Adrenal gland (tissue), 12 donors: Measurements from ENCODE around the gene FLRT1. TPM values are rescaled to one million over a fixed set of nuclear protein-coding genes. Genes with fewer than 3 reads are reported as not detected.

Source experiments
- DNase-seq, 7 donors: peaks; one replicate each; pipeline ENCODE4 v3.0.0-alpha.2; 2019 to 2020
- H3K27ac ChIP-seq, 5 donors: fragments of 200-600 bp; sonication (generic) in 4 of 5; 1 replicate in 3 of 5; 2 replicates in 2 of 5; pipeline versions ENCODE4 v1.5.1 to v1.8.0; 2016 to 2020; ENCODE audit warnings: mild to moderate bottlenecking in 1 of 5
- H3K27me3 ChIP-seq: fragments of 200-600 bp; 2 replicates; pipeline ENCODE4 v1.8.0; 2021
- H3K36me3 ChIP-seq, 2 donors: fragments of 200-600 bp; replicated peaks in 1 of 2; 1 replicate in 1 of 2; 2 replicates in 1 of 2; pipeline versions ENCODE4 v1.5.1 to v1.8.0; 2018 to 2022
- H3K4me1 ChIP-seq, 2 donors: fragments of 200-600 bp; replicated peaks in 1 of 2; 1 replicate in 1 of 2; 2 replicates in 1 of 2; pipeline versions ENCODE4 v1.5.1 to v1.8.0; 2018 to 2021
- H3K4me3 ChIP-seq, 4 donors: fragments of 200-600 bp; sonication (generic) in 3 of 4; one replicate each; pipeline ENCODE4 v1.5.1; 2016 to 2018
- H3K9me3 ChIP-seq, 3 donors: fragments of 200-600 bp; sonication (generic) in 1 of 3; replicated peaks in 1 of 3; 1 replicate in 2 of 3; 2 replicates in 1 of 3; pipeline versions ENCODE4 v1.5.1 to v1.8.0; 2016 to 2021
- CTCF ChIP-seq, 6 experiments: fragments of 450-650 bp in 4 of 6; fragments of 200-600 bp in 2 of 6; sonication (generic) in 1 of 6; IDR thresholded peaks; 1 replicate in 5 of 6; 2 replicates in 1 of 6; pipeline versions ENCODE4 v1.5.1 to v1.8.0; 2016 to 2021; ENCODE audit warnings: antibody characterized with exemption in 6 of 6, mild to moderate bottlenecking in 2 of 6, moderate library complexity in 1 of 6
- POLR2A ChIP-seq, 2 donors: fragments of 450-650 bp; IDR thresholded peaks; one replicate each; pipeline ENCODE4 v1.6.1; 2017; ENCODE audit warnings: antibody characterized with exemption in 2 of 2, mild to moderate bottlenecking in 2 of 2, moderate library complexity in 1 of 2
- WGBS, 4 donors: extraction: QIAGEN DNeasy Blood & Tissue Kit in 2 of 4; methylation state at CpG; one replicate each; pipeline versions ENCODE4 v1.1.5 to v1.1.7; 2013 to 2017; 5-methylcytosine and 5-hydroxymethylcytosine counted together
- intact Hi-C, 2 donors: fragments of 100-400 bp; cut with DNase I; formaldehyde crosslinking; loops; one replicate each; pipeline versions ENCODE4 v1.14.1 to v1.15.0; 2022 to 2023
- polyA plus RNA-seq, 3 donors: library from polyadenylated mRNA; stranded (reverse); fragments of 200-250 nt in 2 of 3; fragments of 350-450 nt in 1 of 3; fragmentation: Illumina TruSeq in 1 of 3; extraction: RNeasy Lipid Tissue Mini Kit (QIAGEN cat#74804) in 1 of 3; gene quantifications; one replicate each; pipeline ENCODE4 v1.2.3, GENCODE V29; 2013 to 2014
- total RNA-seq, 9 donors: library from RNA; depleted of rRNA in 4 of 9; stranded (reverse); fragments of >200 nt in 4 of 9; fragments of 120-200 nt in 1 of 9; fragmentation: NEBNext Ultra II Directional in 1 of 9; extraction: Animal tissue kit (Norgen Biotek cat#: 25700) in 1 of 9; gene quantifications; one replicate each; pipeline versions ENCODE4 v1.1.0 to v1.2.4, GENCODE V29; 2013 to 2023
- donor health status: healthy with polysubstance abuse.
- donor health status: Bipolar disorder and iron deficiency.
- donor health status: DM: yes; HTN: yes; CAD: no.
- donor health status: DM: no; HTN: no; CAD: no.
- donor health status: DM: no; HTN: no; CAD: no.
- donor health status: DM: yes; HTN: yes; CAD: no.

FLRT1 gene
- total and polyA plus RNA-seq, 12 donors: 0.33 to 11.1 (median 3.2) TPM; not detected in 4

DNA sequence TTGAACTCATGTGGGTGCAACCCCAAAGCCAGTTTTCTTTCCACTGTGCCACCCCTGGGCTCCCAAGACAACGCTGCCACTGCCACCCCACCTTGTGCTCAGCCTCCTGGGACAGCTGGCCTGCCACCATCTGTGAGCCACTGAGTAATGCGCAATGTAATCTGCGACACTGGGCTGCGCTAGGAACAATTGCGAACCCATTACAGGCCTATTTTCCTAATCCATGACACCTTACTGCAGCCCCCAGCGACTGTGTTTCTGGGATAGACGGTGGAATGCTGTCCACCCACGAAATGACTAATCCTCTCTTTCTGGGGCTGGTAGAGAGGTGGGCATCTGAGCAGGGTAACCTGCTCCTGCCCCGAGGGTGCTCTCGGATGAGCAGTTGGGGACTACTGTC is 22.2 kb downstream of the FLRT1 start:
- Histone ChIP-seq H3K36me3 (no peaks in the 10 kb centered on the region), H3K27me3 (no peaks in the 10 kb centered on the region), H3K4me3 (no peak overlapping the region), H3K4me1 (peaks cover 0 to 14% of the 10 kb centered on the region in 2 donors), H3K9me3 (no peaks in the 10 kb centered on the region), H3K27ac (peak overlapping the region in 1 of 5 donors; percentile 32)
- DNase-seq: no peak
- 87 to 92% (median 89%) methylated on average over 7 to 10 of the region's 10 CpGs for WGBS, 4 donors
- TF ChIP-seq POLR2A (IDR thresholded peaks at IDR 0.05) (no peak), CTCF (IDR thresholded peaks at IDR 0.05) (no peak)
- intact Hi-C loops: no loop called here

DNA sequence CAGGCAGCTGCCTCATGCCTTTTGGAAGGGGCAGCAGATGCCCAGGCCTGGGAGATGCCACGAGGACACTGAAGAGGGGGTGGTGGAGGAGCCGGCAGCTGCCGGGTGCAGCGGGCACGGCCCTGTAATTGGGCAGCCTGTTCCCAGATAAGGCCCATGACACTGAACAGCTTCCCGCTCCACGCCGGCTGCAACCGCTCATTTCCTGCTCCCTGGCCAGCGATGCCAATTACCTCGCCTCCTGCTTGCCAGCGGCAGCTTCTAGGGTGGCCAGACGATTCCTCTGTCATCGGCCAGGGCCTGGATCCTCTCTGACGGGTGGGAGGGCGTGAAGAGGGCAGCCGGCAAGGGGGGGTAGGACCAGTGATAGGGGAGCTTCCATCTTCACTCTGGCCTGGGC is 22.8 kb downstream of the FLRT1 start:
- peak overlapping the region in 1 of 5 donors; percentile 32 for H3K27ac ChIP-seq
- no peak for TF ChIP-seq POLR2A (IDR thresholded peaks at IDR 0.05)
- no peak for TF ChIP-seq CTCF (IDR thresholded peaks at IDR 0.05)
- H3K9me3 ChIP-seq: no peaks in the 10 kb centered on the region
- H3K36me3 ChIP-seq: no peaks in the 10 kb centered on the region
- intact Hi-C loops: no loop called here
- H3K4me1 ChIP-seq: peaks cover 0 to 14% of the 10 kb centered on the region in 2 donors
- H3K27me3 ChIP-seq: no peaks in the 10 kb centered on the region
- DNase-seq: peak in 3 of 7 donors; percentile 34 to 95 (median 39)
- WGBS, 4 donors: 87 to 96% (median 91%) methylated on average over 8 to 17 of the region's 17 CpGs
- H3K4me3 ChIP-seq: no peak overlapping the region

GRCh38 chr11:64059339-64060140 is 23.8 kb downstream of the FLRT1 start:
- intact Hi-C loops: no loop called here
- Histone ChIP-seq H3K27me3 (no peaks in the 10 kb centered on the region), H3K4me3 (no peak overlapping the region), H3K9me3 (no peaks in the 10 kb centered on the region), H3K36me3 (no peaks in the 10 kb centered on the region), H3K4me1 (peaks cover 0 to 14% of the 10 kb centered on the region in 2 donors), H3K27ac (peak overlapping the region in 1 of 5 donors; percentile 48)
- TF ChIP-seq POLR2A (IDR thresholded peaks at IDR 0.05): no peak
- no peak for TF ChIP-seq CTCF (IDR thresholded peaks at IDR 0.05)
- WGBS, 4 donors: 69 to 77% (median 74%) methylated on average over 16 to 24 of the region's 24 CpGs
- DNase-seq: no peak

DNA sequence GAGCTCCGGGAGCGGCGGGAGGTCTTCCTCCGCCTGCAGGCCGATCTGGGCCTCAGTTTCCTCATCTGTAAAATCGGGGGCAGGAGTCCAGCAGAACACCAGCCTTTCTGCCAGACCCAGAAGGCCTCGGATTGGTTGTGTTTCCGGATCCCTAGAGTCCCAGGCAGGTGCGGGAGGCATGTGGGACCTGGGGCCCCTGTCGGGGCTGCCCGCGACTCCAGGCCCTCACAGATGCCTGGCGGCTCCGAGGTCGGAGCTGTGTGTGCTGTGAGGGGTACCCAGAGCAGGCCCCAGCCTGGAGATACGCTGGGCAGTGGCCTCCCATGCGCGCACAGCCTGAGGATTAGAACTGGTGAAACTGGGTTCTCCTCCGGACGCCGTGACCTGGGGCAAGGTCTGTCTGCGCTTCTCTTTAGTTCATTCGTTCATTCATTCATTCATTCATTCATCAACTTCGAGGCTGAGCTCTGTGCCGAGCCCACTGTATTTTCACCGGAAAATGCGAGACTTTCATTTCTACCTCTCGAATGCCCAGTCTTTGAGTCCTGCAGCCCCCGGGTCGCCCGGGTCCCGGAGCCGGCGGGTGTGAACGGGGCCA is 24.6 kb downstream of the FLRT1 start:
- H3K27ac ChIP-seq: peak overlapping the region in 1 of 5 donors; percentile 48
- peak overlapping the region in 1 of 4 donors; percentile 65 for H3K4me3 ChIP-seq
- H3K36me3 ChIP-seq: no peaks in the 10 kb centered on the region
- H3K27me3 ChIP-seq: no peaks in the 10 kb centered on the region
- TF ChIP-seq CTCF (IDR thresholded peaks at IDR 0.05) (no peak), POLR2A (IDR thresholded peaks at IDR 0.05) (no peak)
- no peaks in the 10 kb centered on the region for H3K9me3 ChIP-seq
- 23 to 40% (median 30%) methylated on average over 18 to 35 of the region's 35 CpGs for WGBS, 4 donors
- no peak for DNase-seq
- intact Hi-C loops: no loop called here
- peaks cover 0 to 14% of the 10 kb centered on the region in 2 donors for H3K4me1 ChIP-seq
